Measurements from ENCODE around the gene USH2A.

- TF ChIP-seq CTCF (IDR thresholded peaks at IDR 0.05; ENCODE audit: poor library complexity, severe bottlenecking) (no peak), POLR2AphosphoS5 (IDR thresholded peaks at IDR 0.05) (no peak), RAD21 (conservative IDR thresholded peaks at IDR 0.05) (no peak), EZH2 (IDR thresholded peaks at IDR 0.05; ENCODE audit: borderline replicate concordance, insufficient read depth, low read length, poor library complexity, severe bottlenecking) (no peak), REST (IDR thresholded peaks at IDR 0.05; ENCODE audit: borderline replicate concordance) (no peak), EP300 (conservative IDR thresholded peaks at IDR 0.05; ENCODE audit: poor library complexity, severe bottlenecking) (no peak), TAF1 (IDR thresholded peaks at IDR 0.05; ENCODE audit: low read depth) (no peak)
These were observed 269.2 kb downstream of the USH2A start for GRCh38 chr1:216154063-216154462.
